Hematopoietic multipotent progenitor cell treated with erythropoietin and hydrocortisone succinate and interleukin-3 and kit ligand, for 4 days (in vitro differentiated cells): ENCODE data around the gene SPAG4.

Source experiments
- DNase-seq: peaks from one replicate; pipeline ENCODE4 v3.0.0-alpha.2; 2015

Gene SPAG4

DNA sequence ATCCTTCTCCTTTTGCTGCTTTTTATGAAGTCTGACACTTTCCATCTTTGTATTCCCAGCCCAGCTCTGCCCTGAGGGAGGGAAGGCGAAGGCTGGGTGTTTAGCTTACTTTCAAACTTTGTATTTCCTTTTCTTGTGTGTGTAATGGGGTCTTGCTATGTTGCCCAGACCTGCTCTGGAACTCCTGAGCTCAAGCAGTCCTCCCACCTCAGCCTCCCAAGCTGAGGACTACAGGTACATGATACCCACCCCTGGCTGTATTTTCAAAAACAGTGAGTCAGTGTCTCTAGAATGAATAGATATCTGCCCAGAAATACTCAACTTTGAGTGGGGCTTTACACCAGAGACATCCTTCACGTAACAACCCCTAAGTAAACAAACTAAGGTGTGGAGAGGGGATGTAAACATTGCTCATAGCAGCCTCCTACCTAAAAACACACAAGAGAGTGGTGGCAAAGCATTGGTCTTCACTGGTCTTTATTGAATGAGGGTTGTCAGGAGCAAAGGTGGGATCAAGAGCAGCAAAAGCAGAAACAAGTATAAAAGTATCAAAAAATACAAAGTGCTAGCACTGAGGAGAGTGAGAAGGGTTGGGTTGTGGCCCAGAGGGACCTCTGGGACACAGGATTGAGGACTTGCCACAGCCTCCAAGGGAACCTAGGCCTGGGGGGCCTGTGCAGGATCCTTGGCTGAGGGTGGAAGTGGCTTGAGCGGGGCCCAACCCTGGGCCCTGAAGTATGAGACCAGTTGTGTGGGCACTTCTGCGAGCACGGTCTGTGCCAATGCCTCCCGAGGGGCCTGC, 10.2 kb downstream of the SPAG4 start:
- no peak for DNase-seq

DNA sequence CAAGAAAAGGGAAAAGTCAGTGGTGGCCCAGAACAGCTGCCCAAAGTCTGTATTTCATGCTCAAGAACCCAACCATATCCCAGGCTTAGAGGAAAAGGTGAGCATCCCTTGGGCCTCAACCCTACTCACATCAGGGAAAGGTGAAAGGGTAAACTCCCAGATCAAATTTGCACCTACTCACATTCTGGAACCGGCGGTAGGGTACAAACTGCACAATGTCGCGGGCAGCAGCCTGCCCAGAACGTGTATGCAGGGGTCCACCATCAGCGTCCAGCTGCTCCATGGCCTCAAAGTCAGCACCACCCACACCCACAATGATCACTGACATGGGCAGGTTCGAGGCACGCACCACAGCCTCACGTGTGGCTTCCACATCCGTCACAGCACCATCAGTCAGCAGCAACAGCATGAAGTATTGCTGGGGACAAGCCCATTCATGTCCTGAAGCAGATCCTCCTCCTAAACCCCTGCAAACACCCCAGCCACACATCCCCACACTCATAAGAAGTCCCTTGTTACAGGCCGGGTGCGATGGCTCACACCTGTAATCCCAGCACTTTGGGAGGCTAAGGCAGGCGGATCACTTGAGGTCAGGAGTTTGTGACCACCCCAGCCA, 10.9 kb downstream of the SPAG4 start:
- no peak for DNase-seq

DNA sequence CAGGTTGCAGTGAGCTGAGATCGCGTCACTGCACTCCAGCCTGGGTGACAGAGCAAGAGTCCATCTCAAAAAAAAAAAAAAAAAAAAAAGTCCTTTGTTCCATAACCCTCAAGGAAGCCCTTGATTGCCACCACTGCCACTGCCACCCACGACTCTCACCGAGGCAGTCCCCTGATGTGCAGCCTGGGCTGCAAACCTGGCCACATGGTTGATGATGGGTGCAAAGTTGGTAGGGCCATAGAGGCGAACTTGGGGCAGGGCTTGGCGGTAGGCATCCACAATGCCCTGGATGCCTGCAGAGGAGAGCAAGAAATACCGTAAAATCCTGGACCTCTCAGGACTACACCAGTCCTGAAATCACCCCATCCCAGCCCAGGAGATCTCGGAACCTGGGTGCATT, 11.5 kb downstream of the SPAG4 start:
- DNase-seq = no peak

DNA sequence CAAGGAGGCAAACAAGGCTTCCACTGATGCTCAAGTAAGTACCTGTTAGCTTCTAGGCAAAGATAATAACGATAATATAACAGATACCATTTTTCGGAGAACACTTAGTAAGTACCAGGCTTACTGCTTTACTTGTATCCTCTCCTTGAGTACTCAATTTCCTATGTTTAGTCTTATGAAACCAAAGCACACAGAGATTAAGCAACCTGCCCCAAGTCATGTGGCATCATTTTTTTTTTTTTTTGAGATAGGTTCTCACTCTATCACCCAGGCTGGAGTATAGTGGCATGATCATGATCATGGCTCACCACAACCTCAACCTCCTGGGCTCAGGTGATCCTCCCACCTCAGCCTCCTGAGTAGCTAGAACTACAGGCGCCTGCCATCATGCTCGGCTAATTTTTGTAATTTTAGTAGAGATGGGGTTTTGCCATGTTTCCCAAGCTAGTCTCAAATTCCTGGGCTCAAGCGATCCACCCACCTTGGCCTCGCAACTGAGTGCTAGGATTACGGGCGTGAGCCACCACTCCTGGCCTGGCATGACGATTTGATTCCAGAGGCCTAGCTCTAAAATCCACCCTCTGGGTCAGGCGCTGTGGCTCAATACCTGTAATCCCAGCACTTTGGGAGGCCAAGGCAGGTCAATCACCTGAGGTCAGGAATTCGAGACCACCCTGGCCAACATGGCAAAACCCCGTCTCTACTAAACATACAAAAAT, 14.0 kb downstream of the SPAG4 start:
- DNase-seq = peak; percentile 60

DNA sequence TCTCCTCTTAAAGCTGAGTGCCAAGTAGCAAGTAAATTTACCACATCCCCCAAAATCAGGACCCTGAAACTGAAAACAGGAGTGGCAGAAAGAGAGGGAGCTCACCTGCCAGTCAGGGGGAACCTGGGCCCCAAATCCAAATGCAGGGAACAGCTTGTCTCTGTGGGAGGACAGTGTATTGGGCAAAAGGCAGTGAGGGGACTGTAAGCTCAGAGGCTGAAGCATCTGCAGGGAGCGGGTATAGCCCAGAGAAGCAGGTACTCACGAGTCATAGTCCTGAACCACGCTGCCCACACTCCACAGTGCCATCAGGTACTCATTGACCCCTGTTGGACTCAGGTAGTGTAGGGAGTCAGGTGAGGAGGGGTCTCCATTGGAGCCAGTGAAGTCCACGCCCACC, 15.0 kb downstream of the SPAG4 start:
- no peak for DNase-seq

DNA sequence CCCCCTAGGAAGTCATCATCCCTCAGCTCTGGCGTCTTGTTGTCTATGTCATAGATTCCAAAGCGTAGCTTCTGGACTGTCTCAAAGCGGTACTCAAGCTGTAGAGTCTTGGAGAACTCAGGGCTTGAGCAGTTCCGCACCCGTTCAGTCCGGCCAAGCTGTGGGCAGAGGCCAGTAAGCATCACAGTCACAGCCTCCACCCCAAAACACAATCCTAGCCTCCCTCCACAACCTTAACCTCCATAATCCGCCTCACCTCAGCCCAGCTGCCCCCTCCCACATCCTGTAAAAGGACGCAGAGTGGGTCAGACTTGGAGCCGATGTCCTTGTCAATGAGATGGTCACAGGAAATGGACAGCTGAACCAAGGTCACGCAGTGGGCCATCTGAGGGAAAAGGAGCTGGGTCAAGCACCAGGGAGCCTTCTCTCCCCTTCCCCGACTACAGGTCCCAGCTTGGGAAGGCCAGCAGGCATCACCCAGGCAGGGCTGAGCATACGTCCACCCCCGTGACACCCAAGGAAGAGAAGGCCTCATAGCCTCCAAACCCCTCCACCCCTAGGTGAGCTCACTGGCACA, 17.0 kb downstream of the SPAG4 start:
- DNase-seq = no peak

DNA sequence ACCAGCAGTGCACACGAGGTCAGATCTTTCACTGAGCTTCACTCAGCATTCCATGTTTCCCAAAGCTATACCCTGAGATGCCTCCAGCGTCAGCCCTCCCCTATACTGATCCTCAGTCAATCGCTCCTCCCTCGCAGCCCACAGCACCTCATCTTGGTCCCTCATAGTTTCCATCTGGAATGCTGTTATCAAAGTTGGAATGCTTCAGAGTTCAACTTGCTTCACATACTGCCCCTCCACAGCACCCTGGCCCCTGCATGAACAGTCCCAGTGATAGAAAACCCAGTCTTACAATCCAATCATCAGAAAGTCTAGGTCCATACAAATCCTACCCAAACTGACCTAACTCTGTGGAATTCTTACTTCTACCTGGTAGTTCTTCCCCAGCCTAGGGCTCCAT, 20.0 kb downstream of the SPAG4 start:
- DNase-seq = no peak

DNA sequence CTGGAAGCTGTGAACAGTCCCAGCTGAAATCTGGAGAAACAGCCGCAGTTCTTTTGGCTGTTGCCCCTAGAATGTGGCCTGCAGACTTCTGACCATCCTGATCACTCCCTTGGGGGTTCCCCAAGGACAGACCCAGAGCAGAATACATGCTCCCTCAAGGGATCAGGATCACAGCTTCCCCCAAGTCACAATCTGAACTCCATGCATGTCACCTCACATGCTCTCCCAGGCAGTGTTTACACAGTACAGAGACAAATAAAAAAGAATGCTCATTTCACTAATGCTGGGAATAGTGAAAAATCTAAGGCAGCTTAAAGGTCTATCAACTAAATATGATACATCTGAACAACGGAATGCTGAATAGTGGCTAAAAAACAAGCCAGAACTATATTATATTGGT, 20.5 kb downstream of the SPAG4 start:
- no peak for DNase-seq

DNA sequence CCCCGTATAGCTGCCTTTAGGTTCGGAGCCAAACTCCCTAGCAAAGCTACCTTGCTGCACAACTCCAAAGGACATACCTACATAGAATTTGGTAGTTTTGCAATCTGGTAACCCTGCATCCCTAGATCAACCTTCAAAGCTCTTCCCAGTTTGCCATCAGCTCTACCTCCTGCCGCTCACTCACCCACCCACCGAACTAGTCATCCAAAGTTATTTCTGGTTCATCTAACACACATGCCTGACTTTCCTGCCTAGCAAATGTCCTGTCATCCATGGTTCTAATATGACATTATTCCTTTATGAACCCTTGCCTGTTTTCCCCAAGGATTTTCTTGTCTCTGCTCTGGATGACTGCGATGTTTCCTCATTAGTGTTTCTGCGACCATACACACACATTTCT, 21.6 kb downstream of the SPAG4 start:
- DNase-seq = no peak

DNA sequence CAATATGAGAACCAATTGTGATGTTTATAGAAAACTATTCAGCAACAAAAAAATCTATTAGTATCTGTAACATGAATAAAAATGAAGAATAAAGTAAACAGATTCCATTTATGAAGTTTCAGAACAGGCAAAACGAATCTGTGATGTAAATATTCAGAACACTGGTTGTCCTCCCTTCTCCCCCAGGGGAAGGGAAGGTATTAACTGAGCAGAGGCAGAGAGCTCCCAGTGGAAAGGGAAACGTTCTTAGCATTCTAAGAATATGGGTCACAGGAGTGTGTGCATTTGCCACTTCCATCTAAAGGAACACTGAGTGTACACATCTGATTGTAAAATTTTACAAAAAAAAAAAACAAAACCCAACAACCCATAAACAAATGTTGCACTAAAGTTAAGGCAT, 23.1 kb downstream of the SPAG4 start:
- no peak for DNase-seq

DNA sequence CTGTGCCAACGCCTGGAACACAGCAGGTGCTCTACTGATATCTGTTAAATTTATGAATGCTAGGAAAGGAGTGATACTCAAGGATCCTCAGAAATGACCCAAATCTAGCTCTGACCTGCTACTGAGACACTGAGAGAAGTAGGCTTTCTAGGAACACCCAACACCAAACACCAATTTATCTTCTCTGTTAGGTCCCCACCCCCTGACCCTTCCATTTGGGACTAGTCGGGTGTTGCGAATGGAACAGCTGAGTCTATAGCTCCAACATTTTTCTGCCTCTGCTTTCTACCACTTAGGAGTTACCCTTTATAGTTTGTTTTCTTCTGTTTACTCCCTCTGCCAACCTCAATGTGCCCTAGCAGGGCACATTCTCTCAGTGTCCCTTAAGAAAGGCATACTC, 25.1 kb downstream of the SPAG4 start:
- DNase-seq = no peak

DNA sequence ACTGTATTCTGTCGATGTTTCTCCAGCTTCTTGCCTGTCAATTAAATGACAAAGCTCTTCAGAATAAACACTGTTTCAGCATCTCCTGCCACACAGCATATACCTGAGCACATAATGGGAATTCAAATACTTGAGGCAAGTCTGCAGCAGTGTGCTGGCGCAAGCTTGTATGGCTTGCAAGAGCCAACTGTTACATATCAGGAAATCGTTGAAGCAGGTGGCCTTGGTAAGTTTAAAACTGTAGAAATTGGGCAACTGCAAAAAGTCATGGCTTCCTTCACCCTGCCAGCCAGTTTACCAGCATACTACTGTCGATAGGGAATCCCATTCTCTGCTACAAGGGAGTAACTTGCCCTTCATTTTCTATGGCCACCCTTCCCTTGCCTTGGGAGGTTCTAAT, 26.1 kb downstream of the SPAG4 start:
- DNase-seq = peak; percentile 60

DNA sequence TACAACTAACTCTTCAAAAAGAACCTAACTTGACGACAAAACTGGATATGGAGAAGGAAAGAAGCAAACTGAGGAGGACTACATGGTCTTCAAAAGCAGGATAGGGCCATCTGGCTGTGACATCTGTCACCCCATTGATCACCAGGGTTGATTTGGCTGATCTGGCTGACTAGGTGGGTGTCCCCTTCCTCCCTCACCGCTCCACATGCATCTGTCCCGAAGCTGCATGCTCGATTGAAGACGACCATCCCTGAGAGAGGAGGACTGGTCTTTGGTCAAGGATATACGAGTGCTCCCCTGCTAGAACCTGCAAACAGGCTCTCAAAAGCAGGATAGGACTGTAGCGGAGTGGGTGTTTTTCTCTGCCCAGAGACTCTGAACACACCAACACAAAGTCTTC, 27.4 kb downstream of the SPAG4 start:
- no peak for DNase-seq

DNA sequence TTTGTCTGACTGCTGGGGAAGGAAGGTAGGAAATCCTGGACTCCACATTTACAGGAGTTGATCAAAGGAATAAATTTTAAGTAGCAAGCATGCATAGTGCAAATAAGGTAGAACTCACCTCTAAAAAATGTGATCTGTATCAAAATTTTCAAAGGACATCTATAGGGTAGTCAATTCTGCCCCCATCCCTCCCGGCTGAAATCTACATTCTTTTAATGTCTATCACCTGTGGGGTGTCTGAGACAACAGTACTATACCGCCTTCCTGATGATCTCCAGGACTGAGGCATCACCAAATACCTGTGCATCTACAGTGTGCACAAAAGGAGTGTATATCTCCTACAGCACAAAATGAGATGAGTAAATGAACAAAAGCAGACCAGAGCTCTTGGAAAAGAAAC, 29.2 kb downstream of the SPAG4 start:
- no peak for DNase-seq

DNA sequence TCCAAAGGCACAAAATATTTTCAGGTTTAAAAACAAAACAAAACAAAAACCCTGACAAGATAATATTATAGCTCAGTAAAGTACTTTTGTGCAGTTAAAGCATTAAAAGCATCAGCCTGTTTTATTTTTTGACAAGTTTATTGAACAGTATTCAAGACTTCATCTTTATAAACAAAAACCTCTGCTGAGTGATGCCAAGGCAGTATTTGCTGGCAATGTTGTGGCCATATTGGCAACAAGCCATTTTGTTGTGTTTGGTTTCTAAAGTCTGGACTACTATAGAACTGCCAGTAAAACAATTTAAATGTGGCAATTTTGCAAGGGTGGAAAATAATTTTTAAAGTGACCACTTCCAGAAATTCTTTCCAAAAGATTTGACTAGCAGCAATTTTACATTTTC, 33.2 kb downstream of the SPAG4 start:
- no peak for DNase-seq

DNA sequence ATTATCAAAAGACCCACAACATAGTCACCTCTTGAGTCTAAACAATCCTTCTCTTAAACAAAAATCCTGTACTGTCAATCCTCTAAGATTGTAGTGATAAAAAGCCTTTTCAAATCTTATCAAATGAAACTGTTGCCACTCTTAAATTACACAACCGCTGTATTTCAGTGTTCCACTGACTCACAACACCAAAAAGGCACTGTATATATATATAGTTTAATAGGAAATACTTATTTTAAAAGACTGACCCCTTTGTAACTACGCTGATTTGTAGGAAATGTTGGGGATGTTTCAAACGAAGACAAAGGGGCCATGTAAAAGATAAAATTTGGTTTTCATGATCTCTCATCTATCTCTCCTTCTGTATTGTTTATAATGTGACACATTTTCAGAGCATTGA, 35.0 kb downstream of the SPAG4 start:
- no peak for DNase-seq

DNA sequence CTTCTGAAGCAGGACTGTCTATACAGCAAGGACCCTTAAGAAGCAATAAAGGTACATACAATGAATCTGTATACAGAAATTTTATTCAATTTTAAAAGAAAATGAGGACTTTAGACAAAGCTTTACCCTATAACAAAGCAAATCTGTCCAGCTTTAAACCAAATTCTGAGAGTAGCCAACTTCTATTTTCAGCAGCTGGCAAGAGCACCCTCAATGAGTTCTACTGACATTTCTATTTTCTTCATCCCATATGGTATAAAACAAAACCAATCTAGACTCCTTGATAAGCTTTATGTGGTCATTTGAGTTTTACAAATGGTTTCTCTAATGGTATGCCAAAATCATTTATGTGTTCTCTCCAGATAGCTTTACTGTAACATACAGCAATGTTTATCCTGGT, 36.3 kb downstream of the SPAG4 start:
- DNase-seq = no peak

DNA sequence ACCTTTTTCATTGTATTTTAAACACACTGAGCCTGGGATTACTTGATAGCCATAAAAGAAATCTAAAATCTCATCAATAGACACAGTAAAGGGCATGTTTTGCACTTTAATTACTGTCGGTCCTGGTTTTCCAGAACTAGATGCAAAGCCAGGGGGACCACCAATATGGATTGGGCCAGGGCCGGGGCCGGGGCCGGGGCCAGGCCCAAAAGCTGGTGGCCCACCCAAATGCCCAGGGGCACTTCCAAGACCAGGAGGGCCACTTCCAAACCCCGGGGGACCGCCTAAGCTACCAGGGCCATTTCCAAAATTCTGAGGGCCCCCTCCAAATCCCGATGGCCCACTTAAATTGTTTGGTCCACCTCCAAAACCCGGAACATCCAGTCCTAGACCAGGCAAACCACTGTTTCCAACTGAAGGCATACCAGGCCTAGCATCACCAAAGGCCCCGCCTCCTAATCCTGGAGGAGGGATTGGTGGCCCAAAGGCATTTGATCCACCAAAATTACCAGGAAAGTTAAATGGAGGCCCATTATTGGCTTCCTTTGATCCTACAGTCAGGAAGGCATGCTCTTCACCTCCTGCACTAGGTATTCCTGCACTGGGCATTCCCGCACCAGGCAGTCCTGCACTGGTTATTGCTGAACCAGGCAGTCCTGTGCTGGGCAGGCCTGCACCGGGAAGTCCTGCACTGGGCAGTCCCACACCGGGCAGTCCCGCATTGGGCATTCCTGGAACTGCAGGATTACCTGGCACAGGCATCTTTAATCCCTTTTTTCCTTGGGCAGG, 37.2 kb downstream of the SPAG4 start:
- no peak for DNase-seq

DNA sequence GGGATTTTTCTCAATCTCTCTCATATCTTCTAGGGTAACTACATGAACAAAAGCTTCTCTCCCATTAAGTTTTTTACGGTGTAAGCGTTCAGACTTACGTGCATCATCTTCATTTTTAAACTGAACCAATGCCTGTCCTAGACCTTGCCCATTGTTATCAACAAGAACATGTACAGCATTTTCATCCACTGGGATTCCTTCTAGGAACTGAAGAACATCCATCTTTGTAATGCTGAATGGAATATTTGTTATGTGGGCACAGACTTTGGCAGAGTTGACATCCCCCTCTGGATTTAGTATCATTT, 37.8 kb downstream of the SPAG4 start:
- no peak for DNase-seq

DNA sequence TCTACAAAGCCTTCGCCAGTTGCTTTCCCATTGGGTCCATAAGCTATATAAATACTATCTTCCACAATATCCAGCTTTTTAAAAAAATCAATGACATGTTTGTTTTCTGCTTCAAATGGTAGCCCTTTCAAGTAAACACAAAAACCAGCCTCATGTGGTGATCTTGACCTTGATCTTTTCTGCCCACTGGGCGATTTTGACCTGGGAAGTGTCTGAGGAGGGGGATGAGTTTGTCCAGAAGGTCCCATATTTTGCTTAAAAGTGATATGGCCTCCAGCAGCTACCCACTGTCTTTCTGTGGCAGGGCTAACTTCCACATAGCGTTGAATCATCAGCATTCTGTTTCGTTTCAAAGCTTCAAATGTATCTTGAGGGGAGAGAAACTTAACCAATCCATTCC, 38.3 kb downstream of the SPAG4 start:
- no peak for DNase-seq

DNA sequence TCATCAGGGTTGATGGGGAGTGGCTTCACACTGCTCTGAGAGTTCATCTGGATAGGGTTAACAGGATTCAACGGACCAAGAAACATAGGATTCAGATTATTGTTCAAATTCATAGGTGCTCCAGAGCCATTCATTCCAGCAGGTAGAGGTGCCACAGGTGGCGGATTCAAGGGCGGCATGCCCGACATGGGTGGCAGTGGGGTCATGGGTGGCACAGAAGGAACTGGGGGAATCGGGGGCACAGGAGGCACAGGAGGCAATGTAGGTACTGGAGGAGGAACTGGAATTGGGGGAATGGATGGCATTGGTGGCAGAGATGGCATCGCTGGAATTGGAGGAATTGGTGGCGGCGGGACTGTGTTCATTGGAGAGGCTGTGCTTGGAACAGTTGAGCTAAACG, 38.8 kb downstream of the SPAG4 start:
- DNase-seq = no peak

DNA sequence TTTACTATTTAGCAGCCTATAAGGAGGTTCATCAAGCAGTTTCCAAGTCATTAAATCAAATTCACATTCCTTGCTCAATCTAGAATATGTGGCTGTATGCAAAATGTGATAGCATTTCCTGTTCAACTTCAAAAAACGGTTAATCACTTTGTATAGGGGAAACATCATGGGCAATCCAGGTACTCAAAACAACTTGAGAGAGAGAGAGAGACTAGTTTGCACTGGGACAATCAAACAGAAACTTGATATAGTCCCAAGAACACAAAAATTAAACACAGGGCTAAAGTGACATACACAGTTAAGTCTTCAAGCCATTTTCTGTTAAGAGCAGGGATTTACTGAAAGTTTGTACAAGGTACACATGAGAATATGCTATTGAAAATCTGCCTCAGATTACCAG, 41.6 kb downstream of the SPAG4 start:
- DNase-seq = no peak
